ENCODE measurements around the gene FOSL2. TPM values are rescaled to one million over a fixed set of nuclear protein-coding genes. Genes with fewer than 3 reads are reported as not detected.

The FOSL2 gene
- total and polyA plus RNA-seq, 2 donors (not counting 1 experiment from before 2014, with no cell fraction given), result 2.5 to 37.7 TPM

GRCh38 chr2:28349546-28350165, 43.0 kb upstream of the FOSL2 start:
- H3K27me3 ChIP-seq (replicated peaks in 1 of 4; ENCODE audit: control extremely low read depth in 1 of 4, control insufficient read depth in 3 of 4, insufficient read depth in 4 of 4, low read length in 3 of 4), result peaks cover 0 to 3% (median 0%) of the 10 kb centered on the region in 4 experiments
- TF ChIP-seq CTCF (IDR thresholded peaks at IDR 0.05) (no peak), EZH2 (IDR thresholded peaks at IDR 0.05; ENCODE audit: borderline replicate concordance, insufficient read depth, low read depth, low read length, poor library complexity, severe bottlenecking) (no peak)
- H4K20me1 ChIP-seq (ENCODE audit: control insufficient read depth, insufficient read depth, low read length, poor library complexity, severe bottlenecking), result no peaks in the 10 kb centered on the region
- Mint-ChIP-seq H3K4me1 (no peaks in the 10 kb centered on the region), H3K9me3 (ENCODE audit: insufficient read depth) (no peaks in the 10 kb centered on the region), H3K4me3 (no peak overlapping the region), H3K27ac (no peak overlapping the region), H3K27me3 (no peaks in the 10 kb centered on the region)
- no peak overlapping the region for H3K4me2 ChIP-seq (replicated peaks; ENCODE audit: low read depth, low read length, poor library complexity, severe bottlenecking)
- H3K4me3 ChIP-seq (ENCODE audit: control extremely low read depth in 1 of 5, extremely low read depth in 1 of 5, insufficient read depth in 1 of 5, low read depth in 2 of 5, low read length in 4 of 5), result no peak overlapping the region
- H2AFZ ChIP-seq (ENCODE audit: insufficient read depth, low read depth, low read length, poor library complexity, severe bottlenecking), result no peak overlapping the region
- CTCF ChIA-PET, result no interaction called here
- DNase-seq, result no peak
- H3K9ac ChIP-seq (ENCODE audit: low read length), result no peak overlapping the region
- peaks cover 0 to 3% (median 0%) of the 10 kb centered on the region in 3 donors for H3K9me3 ChIP-seq (ENCODE audit: control extremely low read depth in 1 of 3, control insufficient read depth in 2 of 3, insufficient read depth in 1 of 3, low read length in 2 of 3)
- intact Hi-C loops (cut with micrococcal nuclease), result no loop called here
- H3K79me2 ChIP-seq (ENCODE audit: control insufficient read depth, insufficient read depth, low read length), result no peaks in the 10 kb centered on the region
- POLR2A ChIA-PET, result no interaction called here
- no peak for ATAC-seq (ENCODE audit: low read depth)
- H3K36me3 ChIP-seq (replicated peaks in 1 of 2; ENCODE audit: control extremely low read depth in 1 of 2, control insufficient read depth in 1 of 2, extremely low read depth in 1 of 2, insufficient read depth in 2 of 2, low read length in 1 of 2), result no peaks in the 10 kb centered on the region
- 89% methylated on average over 8 of the region's 11 CpGs for WGBS (ENCODE audit: insufficient coverage)
- H3K4me1 ChIP-seq (ENCODE audit: control insufficient read depth in 2 of 2, insufficient read depth in 2 of 2, low read length in 2 of 2), result no peaks in the 10 kb centered on the region
- no peak overlapping the region for H3K27ac ChIP-seq (ENCODE audit: low read length in 2 of 2)

- Mint-ChIP-seq H3K4me1 (no peaks in the 10 kb centered on the region), H3K9me3 (ENCODE audit: insufficient read depth) (no peaks in the 10 kb centered on the region), H3K4me3 (no peak overlapping the region), H3K27ac (no peak overlapping the region), H3K27me3 (no peaks in the 10 kb centered on the region)
- no peaks in the 10 kb centered on the region for H3K79me2 ChIP-seq (ENCODE audit: control insufficient read depth, insufficient read depth, low read length)
- TF ChIP-seq EZH2 (IDR thresholded peaks at IDR 0.05; ENCODE audit: borderline replicate concordance, insufficient read depth, low read depth, low read length, poor library complexity, severe bottlenecking), result no peak
- no peak for TF ChIP-seq CTCF (IDR thresholded peaks at IDR 0.05)
- H3K36me3 ChIP-seq (replicated peaks in 1 of 2; ENCODE audit: control extremely low read depth in 1 of 2, control insufficient read depth in 1 of 2, extremely low read depth in 1 of 2, insufficient read depth in 2 of 2, low read length in 1 of 2), result no peaks in the 10 kb centered on the region
- H3K4me3 ChIP-seq (ENCODE audit: control extremely low read depth in 1 of 5, extremely low read depth in 1 of 5, insufficient read depth in 1 of 5, low read depth in 2 of 5, low read length in 4 of 5), result no peak overlapping the region
- ATAC-seq (ENCODE audit: low read depth) (no peak), DNase-seq (no peak)
- no peak overlapping the region for H3K4me2 ChIP-seq (replicated peaks; ENCODE audit: low read depth, low read length, poor library complexity, severe bottlenecking)
- POLR2A ChIA-PET, result no interaction called here
- no peak overlapping the region for H3K9ac ChIP-seq (ENCODE audit: low read length)
- H4K20me1 ChIP-seq (ENCODE audit: control insufficient read depth, insufficient read depth, low read length, poor library complexity, severe bottlenecking), result no peaks in the 10 kb centered on the region
- WGBS (ENCODE audit: insufficient coverage), result 95% methylated on average over 14 of the region's 17 CpGs
- H3K9me3 ChIP-seq (ENCODE audit: control extremely low read depth in 1 of 3, control insufficient read depth in 2 of 3, insufficient read depth in 1 of 3, low read length in 2 of 3), result peaks cover 0 to 3% (median 0%) of the 10 kb centered on the region in 3 donors
- no peaks in the 10 kb centered on the region for H3K4me1 ChIP-seq (ENCODE audit: control insufficient read depth in 2 of 2, insufficient read depth in 2 of 2, low read length in 2 of 2)
- CTCF ChIA-PET, result no interaction called here
- no peak overlapping the region for H3K27ac ChIP-seq (ENCODE audit: low read length in 2 of 2)
- H3K27me3 ChIP-seq (replicated peaks in 1 of 4; ENCODE audit: control extremely low read depth in 1 of 4, control insufficient read depth in 3 of 4, insufficient read depth in 4 of 4, low read length in 3 of 4), result peaks cover 0 to 3% (median 0%) of the 10 kb centered on the region in 4 experiments
- intact Hi-C loops (cut with micrococcal nuclease), result no loop called here
- no peak overlapping the region for H2AFZ ChIP-seq (ENCODE audit: insufficient read depth, low read depth, low read length, poor library complexity, severe bottlenecking)
These were observed 42.5 kb upstream of the FOSL2 start for GRCh38 chr2:28350196-28350595.
